Prostate gland (tissue), 2 donors: ENCODE results near the gene CLDN34.

Experiments
- CTCF ChIP-seq, 4 experiments: fragments of 200-600 bp in 2 of 4; fragments of 450-650 bp in 2 of 4; sonication (generic) in 2 of 4; IDR thresholded peaks; 1 replicate in 3 of 4; 2 replicates in 1 of 4; pipeline ENCODE4 v1.5.1; 2016 to 2019; ENCODE audit warnings: antibody characterized with exemption in 4 of 4, mild to moderate bottlenecking in 2 of 4, moderate library complexity in 2 of 4
- POLR2AphosphoS5 ChIP-seq: sonication (generic); formaldehyde crosslinking; IDR thresholded peaks from one replicate; pipeline ENCODE4 v1.6.1; 2017; ENCODE audit warnings: antibody characterized with exemption

- no peak for TF ChIP-seq CTCF (IDR thresholded peaks at IDR 0.05)
- no peak for TF ChIP-seq POLR2AphosphoS5
These were observed 29.4 kb upstream of the CLDN34 start for GRCh38 chrX:9937761-9938160.
